NCI-H1105 treated with DMSO at 0.1 percent for 48 hours (cell line): ENCODE data around the gene DDN.

Experiments used
- DNase-seq: peaks from one replicate; lab custom pipeline; 2025; lab: John Stamatoyannopoulos, UW

DDN gene

DNA sequence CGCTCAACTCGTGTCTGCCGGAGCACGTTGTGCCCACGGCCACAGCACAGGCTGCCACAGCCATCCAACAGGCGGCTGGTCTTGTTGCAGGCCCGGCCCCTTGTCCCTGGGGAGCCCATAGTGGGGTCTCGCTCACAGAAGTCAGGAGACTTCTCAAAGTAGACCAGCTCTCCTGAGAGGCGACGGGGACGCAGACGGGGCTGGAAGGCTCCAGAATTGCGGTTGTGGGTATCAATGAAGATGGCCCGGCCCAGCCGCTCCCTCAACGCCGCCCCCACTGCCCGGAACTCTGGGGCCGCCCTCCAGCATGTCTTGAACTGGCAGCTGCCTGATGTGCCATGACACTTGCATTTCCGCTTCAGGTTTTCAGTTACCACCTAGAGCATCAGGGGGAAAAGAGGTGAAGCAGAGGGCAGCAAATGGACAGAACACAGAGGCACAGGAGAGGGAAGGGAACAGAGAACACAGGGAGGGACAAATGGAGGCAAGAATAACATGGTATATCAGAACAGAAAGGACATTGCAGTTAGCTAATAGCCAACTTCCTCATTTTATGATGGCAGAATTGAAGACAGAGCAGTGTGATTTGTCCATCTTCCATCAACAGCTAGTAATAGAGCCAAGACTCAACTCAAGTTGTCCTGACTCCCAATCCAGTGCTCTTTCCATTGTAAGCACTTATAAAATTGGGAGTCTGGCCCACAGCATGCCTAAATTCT lies 32.8 kb downstream of the DDN start:
- DNase-seq, result no peak

DNA sequence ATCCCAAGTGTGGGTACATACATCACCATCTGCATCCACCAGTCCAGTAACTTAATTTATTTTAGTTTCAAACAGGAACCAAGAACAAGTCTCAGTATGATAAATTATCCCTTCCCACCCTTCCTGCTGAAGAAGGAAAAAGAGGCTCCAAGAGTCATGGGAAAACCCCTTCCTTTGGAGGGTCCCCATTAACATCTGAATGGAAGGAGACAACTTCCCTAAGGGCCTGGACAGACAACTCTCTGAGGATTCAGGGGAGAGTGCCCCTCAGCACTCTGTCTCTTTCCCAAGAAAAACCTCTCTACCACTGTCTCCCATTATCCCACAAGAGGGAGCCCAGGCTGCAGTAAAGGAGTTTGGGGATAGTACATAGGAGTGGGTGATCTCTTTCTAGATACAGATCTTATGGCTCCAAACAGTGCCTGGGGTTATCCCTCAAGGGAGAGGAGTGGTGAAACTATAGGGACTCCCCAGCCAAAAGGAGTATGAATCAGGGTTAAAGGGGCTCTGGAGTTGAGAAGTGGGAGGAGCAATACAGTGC lies 33.8 kb downstream of the DDN start:
- no peak for DNase-seq

GRCh38 chr12:48961801-48962200 lies 37.4 kb downstream of the DDN start:
- DNase-seq, result no peak

- no peak for DNase-seq
These were observed 37.8 kb downstream of the DDN start for GRCh38 chr12:48961331-48961730.

DNA sequence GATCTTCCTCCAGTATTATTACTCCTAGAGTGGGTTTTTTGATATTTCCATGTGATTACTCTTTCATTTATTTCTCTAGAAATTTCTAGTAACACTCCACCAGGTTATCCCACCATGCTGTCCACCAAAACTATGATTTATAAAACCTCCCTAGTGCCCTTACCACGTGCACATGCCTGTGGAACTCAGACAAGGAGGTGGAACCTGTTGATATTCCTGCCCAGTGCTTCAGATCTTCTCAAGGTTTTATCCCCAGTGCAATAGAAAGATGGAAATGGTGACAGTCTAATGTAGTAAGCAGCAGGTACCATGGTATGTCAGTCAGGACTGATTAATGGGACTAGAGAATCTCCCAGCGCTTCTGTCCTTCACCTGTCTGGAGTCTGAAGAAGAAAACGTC lies 38.3 kb downstream of the DDN start:
- no peak for DNase-seq

DNA sequence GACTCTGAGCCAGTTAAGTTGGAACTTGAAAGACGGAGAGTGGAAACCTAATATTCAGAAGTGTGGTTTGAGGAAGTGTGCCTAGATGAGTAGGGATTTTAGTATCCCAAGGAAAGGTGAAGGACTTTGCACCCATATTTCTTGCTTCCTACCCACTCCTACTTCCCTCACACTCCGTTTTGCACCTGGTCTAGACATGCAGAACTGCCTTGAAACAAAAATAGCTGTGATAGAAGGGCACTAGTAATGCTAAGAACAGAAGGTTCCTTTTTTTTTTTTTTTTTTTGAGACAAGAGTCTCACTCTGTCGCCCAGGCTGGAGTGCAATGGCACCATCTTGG lies 41.2 kb downstream of the DDN start:
- no peak for DNase-seq

GRCh38 chr12:48957141-48958048 lies 41.8 kb downstream of the DDN start, which contains the start of gene ARF3:
Gene ARF3 (minus strand): TSS chr12:48957487. CDS start chr12:48941095, 16,392 bp downstream.
- DNase-seq, result peak; percentile 86

GRCh38 chr12:48956279-48957140 lies 42.7 kb downstream of the DDN start:
- DNase-seq, result peak; percentile 84

- DNase-seq, result no peak
These were observed 44.2 kb downstream of the DDN start for GRCh38 chr12:48954841-48955501.

- no peak for DNase-seq
These were observed 45.1 kb downstream of the DDN start for GRCh38 chr12:48954061-48954460.

GRCh38 chr12:48952691-48953090 lies 46.5 kb downstream of the DDN start:
- no peak for DNase-seq

- DNase-seq, result no peak
These were observed 51.4 kb downstream of the DDN start for GRCh38 chr12:48947727-48948126.

- no peak for DNase-seq
These were observed 52.2 kb downstream of the DDN start for GRCh38 chr12:48946943-48947342.

- peak; percentile 45 for DNase-seq
These were observed 53.0 kb downstream of the DDN start for GRCh38 chr12:48946205-48946604.
